Measurements from ENCODE around the gene RFFL. TPM values are rescaled to one million over a fixed set of nuclear protein-coding genes. Genes with fewer than 3 reads are reported as not detected.

Gene RFFL
- total and polyA plus RNA-seq, 9 of the 15 experiments (the other 6 are each of a cell fraction or from before 2014, with no cell fraction given) = 3.4 to 18.1 (median 12.8) TPM

DNA sequence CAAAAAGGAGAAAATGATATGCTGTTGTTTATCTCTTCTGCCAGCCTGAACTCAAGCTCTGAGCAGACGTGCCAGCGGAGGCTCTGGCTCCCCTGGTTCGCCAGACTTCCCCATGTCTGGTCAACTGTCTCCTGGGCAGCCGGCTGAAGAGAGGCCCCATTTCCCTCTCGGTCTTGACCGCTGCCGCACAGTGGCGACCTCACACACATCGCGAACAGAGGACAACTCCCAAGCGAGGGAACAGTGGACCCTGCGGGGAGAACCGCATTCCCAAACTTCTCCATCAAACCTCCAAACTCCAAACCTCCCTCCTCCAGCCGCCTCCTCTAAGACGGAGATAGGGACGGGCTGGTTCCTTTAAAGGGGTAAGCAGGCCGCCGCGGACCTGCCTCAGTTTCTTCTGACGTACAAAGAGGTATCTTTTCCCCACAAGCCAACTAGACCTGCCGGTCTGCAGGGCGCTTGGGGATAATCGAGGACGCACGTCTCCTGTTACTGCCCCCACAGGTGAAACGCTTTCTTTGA lies 24.9 kb upstream of the RFFL start (continued):
- TF ChIP-seq, protein P1, sequence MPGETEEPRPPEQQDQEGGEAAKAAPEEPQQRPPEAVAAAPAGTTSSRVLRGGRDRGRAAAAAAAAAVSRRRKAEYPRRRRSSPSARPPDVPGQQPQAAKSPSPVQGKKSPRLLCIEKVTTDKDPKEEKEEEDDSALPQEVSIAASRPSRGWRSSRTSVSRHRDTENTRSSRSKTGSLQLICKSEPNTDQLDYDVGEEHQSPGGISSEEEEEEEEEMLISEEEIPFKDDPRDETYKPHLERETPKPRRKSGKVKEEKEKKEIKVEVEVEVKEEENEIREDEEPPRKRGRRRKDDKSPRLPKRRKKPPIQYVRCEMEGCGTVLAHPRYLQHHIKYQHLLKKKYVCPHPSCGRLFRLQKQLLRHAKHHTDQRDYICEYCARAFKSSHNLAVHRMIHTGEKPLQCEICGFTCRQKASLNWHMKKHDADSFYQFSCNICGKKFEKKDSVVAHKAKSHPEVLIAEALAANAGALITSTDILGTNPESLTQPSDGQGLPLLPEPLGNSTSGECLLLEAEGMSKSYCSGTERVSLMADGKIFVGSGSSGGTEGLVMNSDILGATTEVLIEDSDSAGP (CRISPR knock-in tag; IDR thresholded peaks at IDR 0.05) = no peak
- TF ChIP-seq XRCC5 (IDR thresholded peaks at IDR 0.05; ENCODE audit: low read depth, low read length) = peak; percentile 70; the same call in 1 of the 2 replicates
- TF ChIP-seq BACH1 (tag; IDR thresholded peaks at IDR 0.05) = no peak
- TF ChIP-seq PHF8 (IDR thresholded peaks at IDR 0.05; ENCODE audit: borderline replicate concordance, low read length) = peak; percentile 10; the same call in 1 of the 2 replicates
- TF ChIP-seq ZKSCAN8 (CRISPR knock-in tag; IDR thresholded peaks at IDR 0.05) = no peak
- TF ChIP-seq, protein P2, sequence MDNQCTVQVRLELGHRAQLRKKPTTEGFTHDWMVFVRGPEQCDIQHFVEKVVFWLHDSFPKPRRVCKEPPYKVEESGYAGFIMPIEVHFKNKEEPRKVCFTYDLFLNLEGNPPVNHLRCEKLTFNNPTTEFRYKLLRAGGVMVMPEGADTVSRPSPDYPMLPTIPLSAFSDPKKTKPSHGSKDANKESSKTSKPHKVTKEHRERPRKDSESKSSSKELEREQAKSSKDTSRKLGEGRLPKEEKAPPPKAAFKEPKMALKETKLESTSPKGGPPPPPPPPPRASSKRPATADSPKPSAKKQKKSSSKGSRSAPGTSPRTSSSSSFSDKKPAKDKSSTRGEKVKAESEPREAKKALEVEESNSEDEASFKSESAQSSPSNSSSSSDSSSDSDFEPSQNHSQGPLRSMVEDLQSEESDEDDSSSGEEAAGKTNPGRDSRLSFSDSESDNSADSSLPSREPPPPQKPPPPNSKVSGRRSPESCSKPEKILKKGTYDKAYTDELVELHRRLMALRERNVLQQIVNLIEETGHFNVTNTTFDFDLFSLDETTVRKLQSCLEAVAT (IDR thresholded peaks at IDR 0.05) = peak in 1 of 2 experiments; percentile 6; a peak in 1 of 4 replicates
- no peak for TF ChIP-seq ZSCAN32 (CRISPR knock-in tag; IDR thresholded peaks at IDR 0.05)
- peak; percentile 28; the same call in 1 of the 2 replicates for TF ChIP-seq NBN (IDR thresholded peaks at IDR 0.05; ENCODE audit: low read depth)
- TF ChIP-seq BRD4 (IDR thresholded peaks at IDR 0.05) = 0 out of 2 replicates have a peak, but pooled peaks have one; percentile 32
- TF ChIP-seq, protein P3, sequence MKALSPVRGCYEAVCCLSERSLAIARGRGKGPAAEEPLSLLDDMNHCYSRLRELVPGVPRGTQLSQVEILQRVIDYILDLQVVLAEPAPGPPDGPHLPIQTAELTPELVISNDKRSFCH (CRISPR knock-in tag; IDR thresholded peaks at IDR 0.05) = no peak
- TF ChIP-seq, protein P3 (tag; IDR thresholded peaks at IDR 0.05) = no peak
- peak; percentile 35 for TF ChIP-seq RBFOX2 (IDR thresholded peaks at IDR 0.05; ENCODE audit: low read depth, low read length)
- TF ChIP-seq ZBTB7A (IDR thresholded peaks at IDR 0.05; ENCODE audit: borderline replicate concordance, control insufficient read depth, low read depth, low read length) = no peak

All from K562 (cell line).